Thyroid gland (tissue), 4 donors: Measurements from ENCODE around the gene PAFAH1B2. TPM values are rescaled to one million over a fixed set of nuclear protein-coding genes. Genes with fewer than 3 reads are reported as not detected.

Experiments
- DNase-seq, 2 donors: peaks; one replicate each; pipeline ENCODE4 v3.0.0-alpha.2; 2019
- H3K27ac ChIP-seq, 3 donors: fragments of 200-600 bp; sonication (generic); 1 replicate in 2 of 3; 2 replicates in 1 of 3; pipeline ENCODE4 v1.5.1; 2016 to 2019; ENCODE audit warnings: mild to moderate bottlenecking in 1 of 3, moderate library complexity in 1 of 3
- H3K27me3 ChIP-seq: fragments of 200-600 bp; sonication (generic); one replicate; pipeline ENCODE4 v1.5.1; 2019
- H3K36me3 ChIP-seq, 2 donors: fragments of 200-600 bp; sonication (generic); one replicate each; pipeline ENCODE4 v1.5.1; 2016 to 2019
- H3K4me1 ChIP-seq, 2 donors: fragments of 200-600 bp; sonication (generic); one replicate each; pipeline ENCODE4 v1.5.1; 2017 to 2019
- H3K4me3 ChIP-seq, 3 donors: fragments of 200-600 bp; sonication (generic); replicated peaks in 1 of 3; 1 replicate in 2 of 3; 2 replicates in 1 of 3; pipeline ENCODE4 v1.5.1; 2016; ENCODE audit warnings: mild to moderate bottlenecking in 1 of 3
- H3K9me3 ChIP-seq: fragments of 200-600 bp; sonication (generic); one replicate; pipeline ENCODE4 v1.5.1; 2017
- POLR2A ChIP-seq, 2 donors: fragments of 450-650 bp; IDR thresholded peaks; one replicate each; pipeline ENCODE4 v1.6.1; 2017; ENCODE audit warnings: antibody characterized with exemption in 2 of 2, mild to moderate bottlenecking in 2 of 2, moderate library complexity in 1 of 2
- WGBS, 2 donors: methylation state at CpG; one replicate each; pipeline ENCODE4 v1.1.5; 2017; 5-methylcytosine and 5-hydroxymethylcytosine counted together
- intact Hi-C: fragments of 100-400 bp; cut with DNase I; formaldehyde crosslinking; loops from one replicate; pipeline ENCODE4 v1.15.1; 2023
- total RNA-seq, 4 donors: library from RNA; depleted of rRNA; stranded (reverse); fragments of >200 nt; gene quantifications; one replicate each; pipeline ENCODE4 v1.2.3, GENCODE V29; 2016
- TF ChIP-seq, protein P1 (sequence below), 6 experiments: fragments of 200-600 bp in 3 of 6; fragments of 450-650 bp in 3 of 6; sonication (generic) in 3 of 6; IDR thresholded peaks; one replicate each; pipeline ENCODE4 v1.5.1; 2016 to 2019; ENCODE audit warnings: antibody characterized with exemption in 6 of 6, mild to moderate bottlenecking in 2 of 6, inconsistent platforms in 1 of 6, moderate library complexity in 1 of 6

The PAFAH1B2 gene
- total RNA-seq, 4 donors from 2014 or later: 107 to 128 (median 118) TPM

DNA sequence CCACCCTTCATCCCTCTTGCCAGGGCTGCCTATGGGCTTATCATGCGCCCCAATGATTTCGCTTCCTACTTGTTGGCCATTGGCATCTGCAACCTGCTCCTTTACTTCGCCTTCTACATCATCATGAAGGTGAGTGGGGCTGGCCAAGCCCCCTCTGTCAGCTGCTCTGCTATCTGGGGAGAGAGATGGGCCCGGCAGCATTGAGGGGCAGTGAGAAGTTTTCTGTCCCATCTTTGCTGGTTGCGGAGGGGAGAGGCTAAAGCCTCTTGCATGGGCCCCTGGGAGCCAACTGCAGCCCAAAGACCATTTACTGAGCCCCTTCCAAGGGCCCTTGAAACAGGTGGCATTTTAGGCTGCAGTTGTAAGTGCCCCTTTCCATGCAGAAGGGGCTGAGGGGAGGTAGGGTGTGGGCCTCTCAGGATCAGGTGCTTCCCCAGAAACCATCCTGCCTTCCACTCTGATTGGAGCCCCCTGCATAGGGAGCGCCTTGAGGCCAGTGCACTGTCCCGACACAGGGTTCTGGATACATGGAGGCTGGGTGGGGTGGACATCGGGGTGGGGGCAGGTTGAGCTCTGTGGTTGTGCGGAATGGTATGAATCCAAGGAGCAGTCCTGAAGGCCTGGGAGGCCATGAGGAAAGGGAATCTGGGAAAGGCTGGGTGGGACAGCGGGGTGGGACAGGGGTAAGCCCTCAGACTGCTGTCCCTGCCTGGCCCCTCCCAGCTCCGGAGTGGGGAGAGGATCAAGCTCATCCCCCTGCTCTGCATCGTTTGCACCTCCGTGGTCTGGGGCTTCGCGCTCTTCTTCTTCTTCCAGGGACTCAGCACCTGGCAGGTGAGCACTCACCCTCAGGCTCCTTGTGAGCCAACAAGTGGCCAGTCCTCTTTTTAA lies 49.3 kb downstream of the PAFAH1B2 start:
- Histone ChIP-seq H3K27ac (no peak overlapping the region), H3K4me1 (peaks cover under 1 to 7% of the 10 kb centered on the region in 2 donors), H3K27me3 (no peaks in the 10 kb centered on the region), H3K4me3 (no peak overlapping the region), H3K9me3 (no peaks in the 10 kb centered on the region), H3K36me3 (peaks cover 30 to 45% of the 10 kb centered on the region in 2 donors)
- intact Hi-C loops: no loop called here
- 96 to 98% methylated on average over 14 to 15 of the region's 15 CpGs for WGBS, 2 donors
- DNase-seq: no peak
- TF ChIP-seq POLR2A (IDR thresholded peaks at IDR 0.05): no peak
- TF ChIP-seq, protein P1, sequence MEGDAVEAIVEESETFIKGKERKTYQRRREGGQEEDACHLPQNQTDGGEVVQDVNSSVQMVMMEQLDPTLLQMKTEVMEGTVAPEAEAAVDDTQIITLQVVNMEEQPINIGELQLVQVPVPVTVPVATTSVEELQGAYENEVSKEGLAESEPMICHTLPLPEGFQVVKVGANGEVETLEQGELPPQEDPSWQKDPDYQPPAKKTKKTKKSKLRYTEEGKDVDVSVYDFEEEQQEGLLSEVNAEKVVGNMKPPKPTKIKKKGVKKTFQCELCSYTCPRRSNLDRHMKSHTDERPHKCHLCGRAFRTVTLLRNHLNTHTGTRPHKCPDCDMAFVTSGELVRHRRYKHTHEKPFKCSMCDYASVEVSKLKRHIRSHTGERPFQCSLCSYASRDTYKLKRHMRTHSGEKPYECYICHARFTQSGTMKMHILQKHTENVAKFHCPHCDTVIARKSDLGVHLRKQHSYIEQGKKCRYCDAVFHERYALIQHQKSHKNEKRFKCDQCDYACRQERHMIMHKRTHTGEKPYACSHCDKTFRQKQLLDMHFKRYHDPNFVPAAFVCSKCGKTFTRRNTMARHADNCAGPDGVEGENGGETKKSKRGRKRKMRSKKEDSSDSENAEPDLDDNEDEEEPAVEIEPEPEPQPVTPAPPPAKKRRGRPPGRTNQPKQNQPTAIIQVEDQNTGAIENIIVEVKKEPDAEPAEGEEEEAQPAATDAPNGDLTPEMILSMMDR (IDR thresholded peaks at IDR 0.05): no peak

DNA sequence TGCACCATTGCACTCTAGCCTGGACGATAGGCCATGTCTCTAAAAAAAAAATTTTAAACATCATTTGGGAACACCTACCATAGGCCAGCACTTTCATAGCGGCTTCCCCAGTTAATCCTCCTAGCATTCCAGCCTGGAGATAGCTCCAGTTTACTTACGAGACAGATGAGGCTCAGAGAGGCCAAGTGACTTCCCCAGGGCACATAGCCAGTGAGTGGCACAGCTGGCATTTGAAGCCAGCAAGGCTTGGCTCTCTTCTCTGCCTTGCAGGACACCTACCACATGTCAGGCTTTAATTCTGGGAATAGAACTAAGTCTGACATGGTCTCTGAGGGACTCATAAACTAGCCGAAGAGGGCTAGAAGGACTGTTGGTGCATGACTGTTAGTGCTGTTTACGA lies 50.2 kb downstream of the PAFAH1B2 start:
- Histone ChIP-seq H3K27me3 (no peaks in the 10 kb centered on the region), H3K4me1 (peaks cover 9 to 16% of the 10 kb centered on the region in 2 donors), H3K27ac (no peak overlapping the region), H3K9me3 (no peaks in the 10 kb centered on the region), H3K36me3 (peaks cover 25 to 36% of the 10 kb centered on the region in 2 donors), H3K4me3 (no peak overlapping the region)
- intact Hi-C loops: no loop called here
- 91 to 99% methylated on average over 5 of the region's 5 CpGs for WGBS, 2 donors
- TF ChIP-seq, protein P1 (IDR thresholded peaks at IDR 0.05): no peak
- TF ChIP-seq POLR2A (IDR thresholded peaks at IDR 0.05): no peak
- DNase-seq: no peak

DNA sequence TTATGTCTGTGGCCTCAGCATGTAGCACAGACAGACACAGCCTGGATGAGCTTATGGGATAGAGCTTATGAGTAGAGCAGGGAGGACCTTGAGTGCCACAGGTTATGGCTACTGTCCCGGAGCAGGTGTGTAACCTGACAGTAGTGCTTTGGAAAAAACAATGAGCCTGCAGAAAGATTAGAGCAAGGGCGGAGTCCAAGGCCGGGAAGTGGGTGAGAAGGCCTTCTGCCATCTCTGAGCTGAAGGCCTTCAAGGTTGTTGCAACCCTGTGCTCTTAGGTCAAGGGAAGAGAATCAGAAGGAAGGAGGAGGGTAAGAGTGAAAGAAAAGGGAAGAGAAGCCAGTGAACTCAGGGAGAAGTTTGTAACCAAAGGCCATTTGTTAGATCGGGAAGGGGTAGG lies 51.2 kb downstream of the PAFAH1B2 start:
- no peaks in the 10 kb centered on the region for H3K27me3 ChIP-seq
- TF ChIP-seq, protein P1 (IDR thresholded peaks at IDR 0.05): no peak
- no peak for TF ChIP-seq POLR2A (IDR thresholded peaks at IDR 0.05)
- no peaks in the 10 kb centered on the region for H3K9me3 ChIP-seq
- 88% methylated on average over 4 of the region's 4 CpGs for WGBS, 2 donors
- H3K4me1 ChIP-seq: peaks cover 9 to 19% of the 10 kb centered on the region in 2 donors
- intact Hi-C loops: no loop called here
- no peak for DNase-seq
- no peak overlapping the region for H3K27ac ChIP-seq
- H3K4me3 ChIP-seq: no peak overlapping the region
- peaks cover 15 to 27% of the 10 kb centered on the region in 2 donors for H3K36me3 ChIP-seq

DNA sequence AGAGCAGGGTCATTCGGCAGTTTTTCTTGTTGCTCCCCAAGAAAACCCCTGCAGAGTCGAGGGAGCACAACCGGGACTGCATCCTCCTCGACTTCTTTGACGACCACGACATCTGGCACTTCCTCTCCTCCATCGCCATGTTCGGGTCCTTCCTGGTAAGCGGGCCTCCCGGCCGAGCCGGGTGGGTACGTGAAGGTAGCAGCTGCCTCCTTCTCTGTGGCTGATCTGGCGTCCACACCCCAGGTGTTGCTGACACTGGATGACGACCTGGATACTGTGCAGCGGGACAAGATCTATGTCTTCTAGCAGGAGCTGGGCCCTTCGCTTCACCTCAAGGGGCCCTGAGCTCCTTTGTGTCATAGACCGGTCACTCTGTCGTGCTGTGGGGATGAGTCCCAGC lies 51.7 kb downstream of the PAFAH1B2 start:
- H3K27me3 ChIP-seq: no peaks in the 10 kb centered on the region
- no peak overlapping the region for H3K27ac ChIP-seq
- DNase-seq: no peak
- no peak for TF ChIP-seq POLR2A (IDR thresholded peaks at IDR 0.05)
- TF ChIP-seq, protein P1 (IDR thresholded peaks at IDR 0.05): no peak
- peaks cover 9 to 24% of the 10 kb centered on the region in 2 donors for H3K4me1 ChIP-seq
- intact Hi-C loops: no loop called here
- H3K9me3 ChIP-seq: no peaks in the 10 kb centered on the region
- 91 to 96% methylated on average over 13 to 19 of the region's 19 CpGs for WGBS, 2 donors
- H3K36me3 ChIP-seq: peaks cover 10 to 23% of the 10 kb centered on the region in 2 donors
- no peak overlapping the region for H3K4me3 ChIP-seq

DNA sequence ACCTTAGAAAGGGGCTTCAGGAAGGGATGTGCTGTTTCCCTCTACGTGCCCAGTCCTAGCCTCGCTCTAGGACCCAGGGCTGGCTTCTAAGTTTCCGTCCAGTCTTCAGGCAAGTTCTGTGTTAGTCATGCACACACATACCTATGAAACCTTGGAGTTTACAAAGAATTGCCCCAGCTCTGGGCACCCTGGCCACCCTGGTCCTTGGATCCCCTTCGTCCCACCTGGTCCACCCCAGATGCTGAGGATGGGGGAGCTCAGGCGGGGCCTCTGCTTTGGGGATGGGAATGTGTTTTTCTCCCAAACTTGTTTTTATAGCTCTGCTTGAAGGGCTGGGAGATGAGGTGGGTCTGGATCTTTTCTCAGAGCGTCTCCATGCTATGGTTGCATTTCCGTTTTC lies 52.9 kb downstream of the PAFAH1B2 start:
- 97% methylated on average over 7 of the region's 7 CpGs for WGBS, 2 donors
- Histone ChIP-seq H3K4me3 (no peak overlapping the region), H3K27ac (no peak overlapping the region), H3K9me3 (no peaks in the 10 kb centered on the region), H3K36me3 (peaks cover 10 to 20% of the 10 kb centered on the region in 2 donors), H3K27me3 (no peaks in the 10 kb centered on the region), H3K4me1 (peaks cover 17 to 36% of the 10 kb centered on the region in 2 donors)
- intact Hi-C loops: no loop called here
- TF ChIP-seq, protein P1 (IDR thresholded peaks at IDR 0.05): no peak
- TF ChIP-seq POLR2A (IDR thresholded peaks at IDR 0.05): no peak
- no peak for DNase-seq
